ENCODE results near the gene GINS2. TPM values are rescaled to one million over a fixed set of nuclear protein-coding genes. Genes with fewer than 3 reads are reported as not detected.

The GINS2 gene
- total and polyA plus RNA-seq, 7 donors, result 0.93 to 2.0 (median 1.5) TPM

DNA sequence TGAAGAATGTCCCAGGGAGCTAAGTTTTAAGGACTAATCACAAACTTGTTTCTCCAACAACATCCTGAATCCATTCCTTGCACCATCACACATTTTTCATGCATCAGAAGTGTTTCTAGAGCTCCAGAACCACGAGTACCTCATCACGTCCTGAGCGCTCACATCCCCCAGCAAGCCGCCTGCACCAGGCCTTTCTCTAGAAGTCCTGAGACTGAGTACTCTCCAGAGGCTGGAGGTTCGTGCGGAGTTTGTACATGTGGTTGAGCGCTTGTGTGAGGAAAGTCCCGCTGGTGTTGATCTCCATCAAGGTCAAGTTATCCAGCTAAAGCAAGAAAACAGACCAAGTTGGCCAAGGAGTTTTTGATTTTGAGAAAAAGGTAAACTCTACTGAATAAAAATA lies 10.7 kb downstream of the GINS2 start:
- Histone ChIP-seq H3K4me3 (no peak overlapping the region), H3K27ac (no peak overlapping the region), H3K27me3 (ENCODE audit: insufficient read depth in 3 of 3, low read length in 2 of 3) (no peaks in the 10 kb centered on the region), H3K4me1 (peaks cover 24% of the 10 kb centered on the region), H3K36me3 (ENCODE audit: insufficient read depth in 1 of 2, low read depth in 1 of 2) (peaks cover 0 to 48% of the 10 kb centered on the region in 2 donors), H3K9me3 (no peaks in the 10 kb centered on the region)
- intact Hi-C loops (cut with DNase I), result loop anchor here in 1 of 2 donors (5.0 kb wide), 1 partner anchor 39 kb away; no protein-coding TSS in a partner anchor
- ATAC-seq, result no peak
- 86 to 87% (median 87%) methylated on average over 8 of the region's 8 CpGs for WGBS, 3 donors
- DNase-seq, result no peak
- TF ChIP-seq, protein P1, sequence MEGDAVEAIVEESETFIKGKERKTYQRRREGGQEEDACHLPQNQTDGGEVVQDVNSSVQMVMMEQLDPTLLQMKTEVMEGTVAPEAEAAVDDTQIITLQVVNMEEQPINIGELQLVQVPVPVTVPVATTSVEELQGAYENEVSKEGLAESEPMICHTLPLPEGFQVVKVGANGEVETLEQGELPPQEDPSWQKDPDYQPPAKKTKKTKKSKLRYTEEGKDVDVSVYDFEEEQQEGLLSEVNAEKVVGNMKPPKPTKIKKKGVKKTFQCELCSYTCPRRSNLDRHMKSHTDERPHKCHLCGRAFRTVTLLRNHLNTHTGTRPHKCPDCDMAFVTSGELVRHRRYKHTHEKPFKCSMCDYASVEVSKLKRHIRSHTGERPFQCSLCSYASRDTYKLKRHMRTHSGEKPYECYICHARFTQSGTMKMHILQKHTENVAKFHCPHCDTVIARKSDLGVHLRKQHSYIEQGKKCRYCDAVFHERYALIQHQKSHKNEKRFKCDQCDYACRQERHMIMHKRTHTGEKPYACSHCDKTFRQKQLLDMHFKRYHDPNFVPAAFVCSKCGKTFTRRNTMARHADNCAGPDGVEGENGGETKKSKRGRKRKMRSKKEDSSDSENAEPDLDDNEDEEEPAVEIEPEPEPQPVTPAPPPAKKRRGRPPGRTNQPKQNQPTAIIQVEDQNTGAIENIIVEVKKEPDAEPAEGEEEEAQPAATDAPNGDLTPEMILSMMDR (IDR thresholded peaks at IDR 0.05), result no peak

DNA sequence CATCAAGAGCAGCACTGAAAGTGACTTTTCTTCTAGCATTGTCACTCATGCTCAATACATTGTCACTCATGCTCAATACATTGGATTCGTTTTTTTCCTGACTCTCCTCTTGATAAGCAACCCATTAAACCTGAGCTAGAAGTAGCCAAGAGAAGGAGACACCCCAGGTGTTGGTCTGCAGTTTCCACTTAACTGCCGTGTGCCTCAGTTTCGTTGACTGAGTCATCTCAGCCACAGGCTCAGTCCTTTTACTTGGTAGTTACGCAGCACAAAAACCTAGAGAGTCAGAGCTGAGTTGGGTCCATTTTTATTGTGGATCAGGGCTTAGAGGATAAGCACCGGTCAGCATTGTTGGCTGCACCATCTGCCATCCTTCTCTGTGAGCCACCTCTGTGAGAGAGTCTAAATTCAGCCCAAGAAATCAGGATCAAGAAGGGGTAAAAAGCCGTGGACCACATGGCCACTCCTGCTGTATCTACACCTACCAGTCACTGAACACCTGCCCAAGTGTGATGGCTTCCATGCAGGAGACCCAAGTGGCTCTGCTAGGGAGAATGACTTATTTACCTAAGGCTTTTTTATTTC lies 11.3 kb downstream of the GINS2 start:
- 85 to 90% (median 86%) methylated on average over 6 of the region's 6 CpGs for WGBS, 3 donors
- DNase-seq (no peak), ATAC-seq (no peak)
- no peak overlapping the region for H3K27ac ChIP-seq
- no peaks in the 10 kb centered on the region for H3K9me3 ChIP-seq
- intact Hi-C loops (cut with DNase I), result loop anchor here in 1 of 2 donors (5.0 kb wide), 1 partner anchor 40 kb away; no protein-coding TSS in a partner anchor
- TF ChIP-seq, protein P1 (IDR thresholded peaks at IDR 0.05), result no peak
- H3K4me1 ChIP-seq, result peaks cover 18% of the 10 kb centered on the region
- no peaks in the 10 kb centered on the region for H3K27me3 ChIP-seq (ENCODE audit: insufficient read depth in 3 of 3, low read length in 2 of 3)
- H3K36me3 ChIP-seq (ENCODE audit: insufficient read depth in 1 of 2, low read depth in 1 of 2), result peaks cover 0 to 53% of the 10 kb centered on the region in 2 donors
- H3K4me3 ChIP-seq, result no peak overlapping the region

DNA sequence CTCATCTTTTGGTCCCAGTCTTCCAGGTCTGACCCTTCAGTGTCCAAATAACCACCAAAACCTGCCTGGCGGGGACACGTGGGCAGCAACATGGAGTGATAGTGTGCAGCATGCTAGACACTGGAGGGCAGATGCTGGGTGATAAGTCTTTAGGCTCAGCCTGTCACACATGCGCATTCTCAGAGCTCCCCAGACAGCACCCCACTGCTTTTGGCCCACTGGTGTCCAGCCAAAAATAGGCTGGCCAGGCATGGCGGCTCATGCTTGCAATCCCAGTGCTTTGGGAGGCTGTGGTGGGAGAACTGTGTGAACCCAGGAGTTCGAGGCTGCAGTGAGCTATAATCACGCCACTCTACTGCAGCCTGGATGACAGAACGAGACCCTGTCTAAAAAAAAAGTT lies 12.3 kb downstream of the GINS2 start:
- Histone ChIP-seq H3K27me3 (ENCODE audit: insufficient read depth in 3 of 3, low read length in 2 of 3) (no peaks in the 10 kb centered on the region), H3K27ac (no peak overlapping the region), H3K4me1 (peaks cover 16% of the 10 kb centered on the region), H3K36me3 (ENCODE audit: insufficient read depth in 1 of 2, low read depth in 1 of 2) (peaks cover 0 to 63% of the 10 kb centered on the region in 2 donors), H3K4me3 (no peak overlapping the region), H3K9me3 (no peaks in the 10 kb centered on the region)
- intact Hi-C loops (cut with DNase I), result loop anchor here in 1 of 2 donors (5.0 kb wide), 1 partner anchor 41 kb away; no protein-coding TSS in a partner anchor
- DNase-seq (no peak), ATAC-seq (no peak)
- TF ChIP-seq, protein P1 (IDR thresholded peaks at IDR 0.05), result no peak
- 90 to 95% (median 90%) methylated on average over 7 of the region's 7 CpGs for WGBS, 3 donors

DNA sequence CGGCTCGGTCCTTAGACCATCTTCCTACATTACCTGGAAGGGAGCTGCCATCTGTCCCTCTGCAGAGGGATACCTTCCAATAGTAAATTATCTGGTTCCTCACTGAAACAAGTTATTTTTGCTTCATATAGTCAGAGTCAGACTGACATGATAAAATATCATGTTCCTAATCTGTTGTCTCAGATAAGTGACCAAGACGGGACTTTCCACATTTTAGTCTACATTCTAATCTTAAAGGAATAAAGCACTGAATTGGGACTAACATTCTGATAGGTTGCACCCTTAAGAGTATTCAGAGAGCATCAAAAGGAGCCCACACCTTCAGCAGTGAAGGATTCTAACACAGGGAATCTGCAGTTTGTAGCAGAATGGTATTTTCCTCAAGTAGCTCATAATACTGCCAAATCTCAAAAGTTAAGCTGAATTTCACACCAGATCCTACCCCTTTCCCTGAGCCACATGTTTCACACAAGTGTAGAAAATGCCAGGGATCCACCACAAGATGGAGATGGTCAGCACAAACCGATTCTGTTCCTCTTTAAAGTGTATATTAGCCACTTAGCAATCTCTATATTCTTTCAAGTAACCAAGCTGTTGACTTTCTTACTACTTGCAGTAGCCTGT lies 13.4 kb downstream of the GINS2 start:
- ATAC-seq (no peak), DNase-seq (no peak)
- no peak overlapping the region for H3K27ac ChIP-seq
- TF ChIP-seq, protein P1 (IDR thresholded peaks at IDR 0.05), result peak; percentile 31
- H3K36me3 ChIP-seq (ENCODE audit: insufficient read depth in 1 of 2, low read depth in 1 of 2), result peaks cover 0 to 74% of the 10 kb centered on the region in 2 donors
- intact Hi-C loops (cut with DNase I), result loop anchor here in 1 of 2 donors (5.0 kb wide), 1 partner anchor 42 kb away; no protein-coding TSS in a partner anchor
- no peak overlapping the region for H3K4me3 ChIP-seq
- no peaks in the 10 kb centered on the region for H3K27me3 ChIP-seq (ENCODE audit: insufficient read depth in 3 of 3, low read length in 2 of 3)
- 52 to 67% (median 55%) methylated on average over 4 of the region's 4 CpGs for WGBS, 3 donors
- peaks cover 16% of the 10 kb centered on the region for H3K4me1 ChIP-seq
- no peaks in the 10 kb centered on the region for H3K9me3 ChIP-seq

All from psoas muscle (tissue), 8 donors.